Spleen (tissue), 13 donors: ENCODE measurements around the gene OR8K1. TPM values are rescaled to one million over a fixed set of nuclear protein-coding genes. Genes with fewer than 3 reads are reported as not detected.

Source experiments
- DNase-seq: peaks from one replicate; pipeline ENCODE4 v3.0.0-alpha.2; 2020
- H3K27ac ChIP-seq, 8 donors: fragments of 200-600 bp; sonication (generic) in 7 of 8; 1 replicate in 4 of 8; 2 replicates in 4 of 8; pipeline versions ENCODE4 v1.5.0 to v1.8.0; 2016 to 2021; ENCODE audit warnings: inconsistent platforms in 4 of 8, mild to moderate bottlenecking in 4 of 8, moderate library complexity in 1 of 8
- H3K27me3 ChIP-seq, 7 donors: fragments of 200-600 bp; sonication (generic) in 6 of 7; replicated peaks in 1 of 7; 1 replicate in 4 of 7; 2 replicates in 3 of 7; pipeline versions ENCODE4 v1.5.0 to v1.8.0; 2016 to 2021; ENCODE audit warnings: inconsistent platforms in 3 of 7, mild to moderate bottlenecking in 1 of 7
- H3K36me3 ChIP-seq, 6 donors: fragments of 200-600 bp; sonication (generic) in 5 of 6; 1 replicate in 4 of 6; 2 replicates in 2 of 6; pipeline versions ENCODE4 v1.5.0 to v1.8.0; 2016 to 2021; ENCODE audit warnings: inconsistent platforms in 2 of 6
- H3K4me1 ChIP-seq, 6 donors: fragments of 200-600 bp; sonication (generic) in 5 of 6; 1 replicate in 3 of 6; 2 replicates in 3 of 6; pipeline versions ENCODE4 v1.5.0 to v1.8.0; 2016 to 2021; ENCODE audit warnings: inconsistent platforms in 3 of 6
- H3K4me3 ChIP-seq, 8 donors: fragments of 200-600 bp; sonication (generic) in 7 of 8; 1 replicate in 4 of 8; 2 replicates in 4 of 8; pipeline versions ENCODE4 v1.5.0 to v1.8.0; 2016 to 2021; ENCODE audit warnings: inconsistent platforms in 4 of 8, mild to moderate bottlenecking in 4 of 8, moderate library complexity in 2 of 8
- H3K9me3 ChIP-seq, 8 donors: fragments of 200-600 bp; sonication (generic) in 7 of 8; 1 replicate in 4 of 8; 2 replicates in 4 of 8; pipeline versions ENCODE4 v1.5.0 to v1.8.0; 2016 to 2021; ENCODE audit warnings: inconsistent platforms in 4 of 8
- CTCF ChIP-seq, 11 experiments: fragments of 200-600 bp in 7 of 11; fragments of 450-650 bp in 4 of 11; sonication (generic) in 4 of 11; IDR thresholded peaks in 8 of 11; conservative IDR thresholded peaks in 3 of 11; 1 replicate in 7 of 11; 2 replicates in 4 of 11; pipeline versions ENCODE4 v1.4.0 to v1.8.0; 2016 to 2021; ENCODE audit warnings: antibody characterized with exemption in 11 of 11, inconsistent platforms in 4 of 11, mild to moderate bottlenecking in 1 of 11
- POLR2A ChIP-seq, 3 donors: fragments of 450-650 bp; IDR thresholded peaks; one replicate each; pipeline ENCODE4 v1.5.1; 2017; ENCODE audit warnings: antibody characterized with exemption in 3 of 3, mild to moderate bottlenecking in 1 of 3
- POLR2AphosphoS5 ChIP-seq, 3 donors: sonication (generic); formaldehyde crosslinking; IDR thresholded peaks; one replicate each; pipeline ENCODE4 v1.5.1; 2017; ENCODE audit warnings: antibody characterized with exemption in 3 of 3
- WGBS, 5 donors: extraction: QIAGEN DNeasy Blood & Tissue Kit in 3 of 5; methylation state at CpG; one replicate each; pipeline versions ENCODE4 v1.1.5 to v1.1.7; 2013 to 2018; 5-methylcytosine and 5-hydroxymethylcytosine counted together
- intact Hi-C: fragments of 100-400 bp; cut with DNase I; formaldehyde crosslinking; loops from one replicate; pipeline ENCODE4 v1.15.0; 2023; ENCODE audit warnings: low total_unique reads
- long read RNA-seq, 2 donors: transcript quantifications; one replicate each; lab custom pipeline, GENCODE V29; 2026
- polyA plus RNA-seq, 3 donors: library from polyadenylated mRNA; stranded (reverse); fragments of 200-250 nt; gene quantifications; one replicate each; pipeline ENCODE4 v1.2.1, GENCODE V29; 2013
- total RNA-seq, 7 donors: library from RNA; depleted of rRNA in 3 of 7; stranded (reverse); fragments of >200 nt in 3 of 7; fragmentation: NEBNext Ultra II Directional in 4 of 7; extraction: Animal tissue kit (Norgen Biotek cat#: 25700) in 4 of 7; gene quantifications; one replicate each; pipeline versions ENCODE4 v1.1.0 to v1.2.1, GENCODE V29; 2016 to 2021
- donor health status: healthy with polysubstance abuse.
- donor health status: DM: no; HTN: no; CAD: no; lungs with moderate emphysema.
- donor health status: DM: no; HTN: no; CAD: no.
- donor health status: Bipolar disorder and iron deficiency.
- donor health status: healthy.
- donor health status: DM: no; HTN: no; CAD: no.
- donor health status: DM: yes; HTN: yes; CAD: no.

The OR8K1 gene
- total RNA-seq (not detected), polyA plus RNA-seq (not detected)
- long read RNA-seq, donor 1: 0 reads
- long read RNA-seq, donor 2: 0 reads

DNA sequence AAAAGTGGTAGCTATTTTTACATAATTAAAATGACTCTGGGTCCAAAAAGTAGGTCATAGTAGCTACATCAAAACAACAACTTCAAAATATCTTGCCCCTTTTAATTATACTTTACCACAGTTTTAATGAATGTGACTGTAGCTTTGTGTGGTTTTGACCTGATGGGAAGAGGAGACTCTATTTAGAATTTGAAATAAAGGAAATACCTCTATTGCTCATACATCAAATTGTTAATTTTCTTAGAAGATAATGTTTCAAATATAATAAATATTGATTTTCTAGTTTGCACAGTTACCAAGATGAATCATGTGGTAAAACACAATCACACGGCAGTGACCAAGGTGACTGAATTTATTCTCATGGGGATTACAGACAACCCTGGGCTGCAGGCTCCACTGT lies at the start of gene OR8K1:
Gene OR8K1, plus strand, starts transcription at position 301 of the 400 bp plus-strand sequence. Its CDS starts 0 bp downstream, at position 301.
- H3K27ac ChIP-seq: no peak within 1 kb of the TSS
- no peaks in the 10 kb centered on the region for H3K27me3 ChIP-seq
- WGBS, 5 donors: 88 to 98% (median 93%) methylated on average over 1 of the region's 1 CpG
- H3K4me3 ChIP-seq: no peak within 1 kb of the TSS
- TF ChIP-seq POLR2AphosphoS5 (IDR thresholded peaks at IDR 0.05) (no peak), CTCF (IDR thresholded peaks at IDR 0.05 in 8 of 11, conservative IDR thresholded peaks at IDR 0.05 in 3 of 11) (no peak), POLR2A (IDR thresholded peaks at IDR 0.05) (no peak)
- H3K36me3 ChIP-seq: no peaks in the 10 kb centered on the region
- no peaks in the 10 kb centered on the region for H3K4me1 ChIP-seq
- peaks cover 0 to 21% (median 5%) of the 10 kb centered on the region in 8 donors for H3K9me3 ChIP-seq
- intact Hi-C loops: no loop called here
- DNase-seq: no peak

DNA sequence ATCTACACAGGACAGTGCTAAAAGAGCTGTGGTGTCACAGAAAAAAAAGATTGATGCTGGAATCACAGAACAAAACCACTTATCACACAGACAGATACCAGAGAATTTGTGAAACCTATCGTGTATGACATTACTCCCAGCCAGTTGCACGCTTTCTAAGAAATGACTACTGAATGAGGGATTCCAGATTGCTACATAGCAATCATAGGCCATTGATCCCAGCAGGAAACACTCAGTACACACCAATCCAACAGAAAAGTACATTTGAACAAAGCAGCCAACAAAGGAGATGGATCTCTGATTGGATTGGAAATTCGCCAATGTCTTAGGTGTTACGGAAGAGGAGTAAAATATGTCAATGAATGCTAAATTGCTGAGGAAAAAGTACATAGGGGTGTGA lies 48.9 kb upstream of the OR8K1 start:
- DNase-seq: no peak
- TF ChIP-seq POLR2AphosphoS5 (IDR thresholded peaks at IDR 0.05): no peak
- Histone ChIP-seq H3K9me3 (peaks cover 0 to 19% (median 0%) of the 10 kb centered on the region in 8 donors), H3K36me3 (no peaks in the 10 kb centered on the region), H3K27ac (no peak overlapping the region), H3K4me3 (no peak overlapping the region), H3K27me3 (no peaks in the 10 kb centered on the region), H3K4me1 (no peaks in the 10 kb centered on the region)
- 83 to 90% (median 85%) methylated on average over 4 of the region's 4 CpGs for WGBS, 5 donors
- intact Hi-C loops: no loop called here

- Histone ChIP-seq H3K9me3 (peaks cover 0 to 54% (median 30%) of the 10 kb centered on the region in 8 donors), H3K27me3 (no peaks in the 10 kb centered on the region), H3K4me3 (no peak overlapping the region), H3K4me1 (no peaks in the 10 kb centered on the region), H3K36me3 (no peaks in the 10 kb centered on the region), H3K27ac (no peak overlapping the region)
- 76 to 96% (median 90%) methylated on average over 3 of the region's 3 CpGs for WGBS, 5 donors
- intact Hi-C loops: no loop called here
- no peak for TF ChIP-seq POLR2AphosphoS5 (IDR thresholded peaks at IDR 0.05)
- TF ChIP-seq CTCF (IDR thresholded peaks at IDR 0.05 in 8 of 11, conservative IDR thresholded peaks at IDR 0.05 in 3 of 11): no peak
- no peak for TF ChIP-seq POLR2A (IDR thresholded peaks at IDR 0.05)
- no peak for DNase-seq
Observed at GRCh38 chr11:56307836-56308235, 38.0 kb upstream of the OR8K1 start.

DNA sequence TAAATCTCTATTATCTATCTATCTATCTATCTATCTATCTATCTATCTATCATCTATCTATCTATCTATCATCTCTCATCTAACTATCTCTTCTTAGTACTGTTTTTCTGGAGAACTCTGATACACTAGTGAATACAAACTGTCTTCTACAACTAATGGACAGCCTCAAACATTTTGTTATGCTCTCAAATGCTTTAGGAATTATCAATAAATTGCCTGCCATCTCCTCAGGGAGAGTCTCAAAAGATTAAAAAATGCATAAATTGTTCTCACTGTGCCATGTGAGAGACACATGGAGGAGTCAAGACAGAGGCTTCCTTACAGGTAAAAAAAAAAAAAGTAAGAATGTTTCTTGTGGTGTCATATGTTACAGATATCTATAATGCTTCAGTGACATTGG lies 31.0 kb upstream of the OR8K1 start, which contains the start of gene OR8K3:
Gene OR8K3, plus strand, starts transcription at position 301 of the 400 bp plus-strand sequence. CDS start 3,163 bp downstream, outside the sequence.
- intact Hi-C loops: no loop called here
- H3K4me1 ChIP-seq: no peaks in the 10 kb centered on the region
- H3K9me3 ChIP-seq: peaks cover 0 to 23% (median 0%) of the 10 kb centered on the region in 8 donors
- TF ChIP-seq POLR2A (IDR thresholded peaks at IDR 0.05): no peak
- no peak for TF ChIP-seq POLR2AphosphoS5 (IDR thresholded peaks at IDR 0.05)
- TF ChIP-seq CTCF (IDR thresholded peaks at IDR 0.05 in 8 of 11, conservative IDR thresholded peaks at IDR 0.05 in 3 of 11): no peak
- no peak for DNase-seq
- no peak within 1 kb of the TSS for H3K4me3 ChIP-seq
- no peaks in the 10 kb centered on the region for H3K27me3 ChIP-seq
- no peak within 1 kb of the TSS for H3K27ac ChIP-seq
- no peaks in the 10 kb centered on the region for H3K36me3 ChIP-seq
